ENCODE results near the gene PCMTD2.

DNA sequence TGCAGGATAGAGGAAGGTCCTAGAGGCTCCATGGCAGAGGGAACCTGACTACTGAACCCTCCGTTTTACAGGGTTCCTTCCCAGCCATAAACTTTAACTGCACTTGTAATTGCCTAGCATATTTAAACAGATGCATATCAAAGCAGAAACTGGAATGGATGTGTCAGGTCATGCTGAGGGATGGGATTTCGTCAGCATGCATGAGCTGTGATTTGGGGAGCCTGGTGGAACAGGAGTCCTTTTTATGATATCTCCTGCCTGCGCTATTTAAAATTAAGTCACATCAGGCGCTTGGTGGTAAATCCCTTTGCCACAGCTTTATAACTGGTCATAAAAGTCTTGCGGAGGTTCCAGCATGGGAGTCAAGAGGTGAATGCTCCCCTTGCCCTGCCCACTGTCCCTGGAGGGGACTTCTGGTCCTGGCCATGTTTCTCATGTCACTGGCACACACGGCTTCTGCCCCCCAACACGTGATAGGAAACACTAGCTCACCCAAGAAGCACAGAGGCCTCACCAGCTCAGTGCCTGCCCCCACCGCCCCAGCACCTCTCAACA lies 26.0 kb upstream of the PCMTD2 start:
- TF ChIP-seq, protein P1, sequence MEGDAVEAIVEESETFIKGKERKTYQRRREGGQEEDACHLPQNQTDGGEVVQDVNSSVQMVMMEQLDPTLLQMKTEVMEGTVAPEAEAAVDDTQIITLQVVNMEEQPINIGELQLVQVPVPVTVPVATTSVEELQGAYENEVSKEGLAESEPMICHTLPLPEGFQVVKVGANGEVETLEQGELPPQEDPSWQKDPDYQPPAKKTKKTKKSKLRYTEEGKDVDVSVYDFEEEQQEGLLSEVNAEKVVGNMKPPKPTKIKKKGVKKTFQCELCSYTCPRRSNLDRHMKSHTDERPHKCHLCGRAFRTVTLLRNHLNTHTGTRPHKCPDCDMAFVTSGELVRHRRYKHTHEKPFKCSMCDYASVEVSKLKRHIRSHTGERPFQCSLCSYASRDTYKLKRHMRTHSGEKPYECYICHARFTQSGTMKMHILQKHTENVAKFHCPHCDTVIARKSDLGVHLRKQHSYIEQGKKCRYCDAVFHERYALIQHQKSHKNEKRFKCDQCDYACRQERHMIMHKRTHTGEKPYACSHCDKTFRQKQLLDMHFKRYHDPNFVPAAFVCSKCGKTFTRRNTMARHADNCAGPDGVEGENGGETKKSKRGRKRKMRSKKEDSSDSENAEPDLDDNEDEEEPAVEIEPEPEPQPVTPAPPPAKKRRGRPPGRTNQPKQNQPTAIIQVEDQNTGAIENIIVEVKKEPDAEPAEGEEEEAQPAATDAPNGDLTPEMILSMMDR (IDR thresholded peaks at IDR 0.05) = no peak
- no peak for TF ChIP-seq POLR2A (IDR thresholded peaks at IDR 0.05)
